Caki2 (cell line): ENCODE results near the gene EFR3B. TPM values are rescaled to one million over a fixed set of nuclear protein-coding genes. Genes with fewer than 3 reads are reported as not detected.
"Not testable (repeated sequence)": the region's sequence is repeated elsewhere in the genome, so short reads cannot be mapped to it uniquely, and the experiment has no call there.

Experiments used
- DNase-seq: peaks from one replicate; pipeline ENCODE4 v3.0.0-alpha.2; 2015; ENCODE audit warnings: low read depth
- in situ Hi-C: cut with HindIII; loops from 2 replicates; pipeline ENCODE4 v1.10.0; 2016; ENCODE audit warnings: low sequenced_read_pairs, low pct_unique_long_range_greater_than_20kb, mixed read lengths
- total RNA-seq: library from RNA; depleted of rRNA; stranded (reverse); fragments of >200 nt; shearing (Covaris generic); gene quantifications from 2 replicates; pipeline ENCODE4 v1.2.3, GENCODE V29; 2014; ENCODE audit warnings: low replicate concordance

EFR3B gene
- total RNA-seq, 1 experiment from 2014 or later = 0.71 TPM

DNA sequence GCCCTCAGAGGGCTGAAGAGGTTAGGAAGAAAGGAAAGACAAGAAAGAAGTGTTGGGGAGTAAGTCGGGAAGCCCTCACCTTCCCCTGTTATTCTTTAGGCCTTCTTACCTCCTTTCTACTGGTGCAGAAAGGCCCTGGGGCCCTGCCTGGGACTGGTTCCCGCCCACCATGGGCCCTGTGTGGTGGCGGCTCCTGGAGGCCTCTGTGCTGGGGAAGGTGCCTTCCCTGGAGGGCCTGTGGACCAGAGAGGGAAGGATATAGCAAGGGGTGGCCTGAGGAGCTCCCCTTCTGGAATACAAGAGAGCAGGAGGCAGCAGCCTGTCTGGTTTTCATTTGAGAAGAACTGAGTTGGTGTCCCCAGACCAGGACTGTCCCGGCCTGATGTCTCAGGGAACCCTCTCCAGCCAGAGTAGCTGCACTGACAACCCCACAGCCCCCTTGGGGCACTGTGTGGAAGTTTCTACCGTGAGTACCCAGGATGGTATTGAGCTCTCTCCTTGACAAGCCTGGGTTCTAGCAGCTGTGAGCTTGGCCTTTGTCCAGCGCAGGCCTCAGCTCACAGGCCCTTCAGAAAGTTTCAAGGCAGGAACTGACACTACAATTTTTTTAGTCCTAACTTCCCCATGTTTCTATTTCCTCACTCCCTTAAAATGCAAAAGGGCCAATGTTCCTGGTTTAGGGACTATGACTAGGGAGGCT lies 47.1 kb downstream of the EFR3B start:
- DNase-seq = no peak
- in situ Hi-C loops = no loop called here

DNA sequence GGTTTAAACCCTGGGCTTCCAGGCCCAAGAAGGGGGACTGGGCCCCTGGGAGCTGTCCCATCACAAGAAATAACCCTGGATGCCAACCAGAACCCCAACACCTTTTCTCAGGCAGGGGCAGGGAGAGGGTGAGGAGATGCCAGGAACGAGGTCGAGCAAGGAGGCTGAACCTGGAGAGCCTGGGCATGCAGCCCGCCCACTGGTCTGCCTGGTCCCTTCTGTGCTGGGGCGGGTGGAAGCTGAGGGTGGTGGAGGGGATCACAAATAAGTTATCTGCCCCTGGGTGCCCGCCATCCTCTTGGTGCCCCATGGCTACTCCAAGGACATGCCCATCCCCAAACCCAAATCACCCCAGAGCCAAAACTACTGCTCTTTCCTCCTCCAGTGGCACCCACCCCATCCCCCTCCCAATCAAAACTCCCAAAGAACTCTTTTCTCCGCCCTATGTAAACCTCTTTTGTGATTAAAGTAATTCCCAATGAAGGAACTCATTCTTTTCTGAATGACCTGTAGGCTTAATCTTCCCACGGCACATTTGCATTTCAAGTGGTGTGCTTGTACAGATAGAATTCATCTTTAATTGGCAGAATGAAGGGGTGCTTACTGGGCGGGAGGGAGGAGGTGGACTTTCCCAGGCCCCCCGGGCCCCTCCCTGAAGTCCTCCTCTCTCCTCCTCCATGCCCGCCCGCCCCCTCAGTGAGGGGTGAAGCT lies 47.9 kb downstream of the EFR3B start:
- in situ Hi-C loops = no loop called here
- DNase-seq = no peak

DNA sequence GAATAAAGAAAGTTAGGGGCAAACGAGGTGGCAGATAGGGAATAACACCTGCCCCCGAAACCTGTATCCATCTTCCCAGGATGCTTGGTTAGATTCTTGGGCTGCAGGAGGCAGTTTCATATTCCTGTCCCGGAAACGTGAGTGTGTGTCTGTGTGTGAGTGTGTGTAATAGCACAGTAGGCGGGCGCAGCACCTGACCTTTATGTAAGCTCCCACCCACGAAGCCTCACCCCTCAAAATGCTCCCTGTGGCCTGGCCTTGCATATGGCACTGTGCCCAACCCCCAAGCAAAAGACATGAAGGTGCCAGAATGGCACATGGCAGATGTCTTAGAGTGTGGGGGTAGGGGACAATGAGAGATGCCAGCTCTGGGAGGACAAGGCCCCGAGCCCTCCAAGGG lies 48.9 kb downstream of the EFR3B start:
- no peak for DNase-seq
- in situ Hi-C loops = no loop called here

DNA sequence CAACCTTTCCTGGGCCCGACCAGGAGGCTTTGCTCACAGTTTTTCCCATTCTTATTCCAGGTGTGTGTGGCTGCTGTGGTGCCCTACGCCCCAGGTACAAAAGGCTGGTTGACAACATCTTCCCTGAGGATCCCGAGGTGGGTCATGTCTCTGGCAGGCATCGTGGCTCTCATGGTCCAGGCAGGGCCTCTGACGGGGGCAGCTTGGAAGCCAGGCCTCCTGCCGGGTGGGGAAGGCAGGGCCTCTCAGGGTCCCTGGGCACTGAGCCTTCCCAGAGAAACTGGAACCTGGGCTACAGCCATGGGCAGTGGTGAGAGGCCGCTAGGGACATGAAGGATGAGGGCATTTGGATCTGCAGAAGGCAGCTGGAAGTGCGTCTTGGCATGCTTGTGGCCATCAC lies 49.4 kb downstream of the EFR3B start:
- no peak for DNase-seq
- in situ Hi-C loops = no loop called here

GRCh38 chr2:25098056-25098455 lies 56.2 kb downstream of the EFR3B start:
- no peak for DNase-seq
- in situ Hi-C loops = no loop called here

GRCh38 chr2:25098670-25099486 lies 57.0 kb downstream of the EFR3B start:
- in situ Hi-C loops = no loop called here
- peak; percentile 22 for DNase-seq

- DNase-seq, in situ Hi-C loops: not testable (repeated sequence)
These were observed 60.5 kb downstream of the EFR3B start for GRCh38 chr2:25102352-25102751.

DNA sequence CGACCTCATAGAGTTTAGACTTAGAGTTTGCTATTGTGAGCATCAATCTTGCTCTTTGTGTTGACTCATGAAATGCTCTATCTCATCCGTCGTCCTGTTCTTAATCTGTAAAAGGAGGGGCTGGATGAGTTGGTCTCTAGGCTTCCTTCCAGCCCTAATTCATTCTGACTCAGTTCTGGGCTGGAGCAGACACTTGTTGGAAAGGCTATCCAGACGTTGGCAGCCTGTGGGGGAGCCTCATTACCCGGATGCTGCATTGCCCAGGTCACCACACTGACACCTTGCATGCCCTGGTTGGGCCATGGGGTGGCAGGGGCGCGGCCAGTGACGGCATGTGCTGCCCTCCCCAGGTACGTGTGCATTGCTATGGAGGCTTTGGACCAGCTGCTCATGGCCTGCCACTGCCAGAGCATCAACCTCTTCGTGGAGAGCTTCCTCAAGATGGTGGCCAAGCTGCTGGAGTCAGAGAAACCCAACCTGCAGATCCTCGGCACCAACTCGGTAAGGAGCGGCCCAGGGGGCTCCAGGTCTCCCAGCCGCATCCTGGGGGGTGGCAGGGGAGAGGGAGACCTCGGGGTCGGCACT lies 61.5 kb downstream of the EFR3B start:
- peak; percentile 29 for DNase-seq
- in situ Hi-C loops = no loop called here

- in situ Hi-C loops = no loop called here
- DNase-seq = no peak
These were observed 62.9 kb downstream of the EFR3B start for GRCh38 chr2:25104736-25105135.

DNA sequence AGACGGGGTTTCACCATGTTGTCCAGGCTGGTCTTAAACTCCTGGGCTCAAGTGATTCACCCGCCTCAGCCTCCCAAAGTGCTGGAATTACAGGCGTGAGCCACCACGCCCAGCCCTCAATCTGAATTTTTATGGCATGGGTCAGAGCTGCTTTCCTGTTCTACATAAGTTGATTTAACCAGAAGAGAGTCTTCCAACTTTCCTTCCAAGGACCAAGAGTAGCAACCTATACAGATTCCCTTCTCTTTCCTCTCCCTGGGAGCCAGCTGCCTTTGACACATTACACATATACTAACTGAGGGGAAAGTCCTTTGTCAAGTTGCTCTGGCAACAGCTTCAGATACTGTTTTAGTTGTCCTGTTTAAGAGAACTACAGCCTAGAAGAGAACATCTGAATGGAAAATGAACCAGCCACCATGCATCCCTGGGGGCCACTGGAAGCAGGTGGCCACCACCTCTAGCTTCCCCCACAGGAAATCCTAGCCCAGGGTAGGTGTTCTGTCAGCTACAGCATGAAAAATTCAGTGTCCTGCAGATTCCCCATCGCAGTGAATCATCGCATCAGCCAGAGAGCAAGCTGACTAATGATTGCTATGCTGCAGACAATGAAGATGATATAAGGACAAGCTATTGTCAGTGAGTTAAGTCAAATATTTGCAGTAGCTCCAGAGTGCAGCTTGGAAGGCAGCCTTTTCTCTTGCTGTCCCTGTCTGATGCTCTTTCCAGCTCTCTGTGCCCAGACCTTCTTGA lies 63.6 kb downstream of the EFR3B start:
- peak; percentile 64 for DNase-seq
- in situ Hi-C loops = no loop called here

GRCh38 chr2:25109822-25110221 lies 67.9 kb downstream of the EFR3B start:
- DNase-seq = no peak
- in situ Hi-C loops = no loop called here

GRCh38 chr2:25112113-25112512 lies 70.2 kb downstream of the EFR3B start:
- DNase-seq = no peak
- in situ Hi-C loops = no loop called here

DNA sequence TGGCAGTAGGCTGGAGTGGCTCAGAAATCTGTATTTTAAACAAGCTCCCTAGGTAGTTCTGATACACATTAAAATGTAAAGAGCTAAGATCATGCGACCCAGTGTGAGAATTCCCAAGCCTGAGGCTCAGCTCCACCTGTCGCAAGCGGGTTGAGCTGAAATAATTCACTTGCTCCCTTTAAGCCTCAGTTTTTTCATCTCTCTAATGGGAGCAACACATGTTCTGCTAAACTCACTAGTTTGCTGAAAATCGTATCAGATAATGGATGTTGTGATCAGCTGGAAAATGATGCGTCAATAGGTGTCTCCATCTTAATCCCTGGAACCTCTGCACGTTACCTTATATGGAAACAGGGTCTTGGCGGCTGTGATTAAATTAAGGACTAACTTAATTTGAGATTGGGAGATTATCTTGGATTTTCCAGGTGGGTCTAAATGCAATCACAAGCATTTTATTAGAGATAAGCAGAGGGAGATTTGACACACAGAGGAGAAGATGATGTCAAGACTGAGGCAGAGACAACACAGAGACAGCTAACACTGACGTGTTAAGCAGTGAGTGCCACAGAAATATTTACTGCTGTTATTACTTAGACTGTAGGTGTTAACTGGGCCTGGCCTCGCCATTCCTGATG lies 73.5 kb downstream of the EFR3B start:
- DNase-seq = no peak
- in situ Hi-C loops = no loop called here

DNA sequence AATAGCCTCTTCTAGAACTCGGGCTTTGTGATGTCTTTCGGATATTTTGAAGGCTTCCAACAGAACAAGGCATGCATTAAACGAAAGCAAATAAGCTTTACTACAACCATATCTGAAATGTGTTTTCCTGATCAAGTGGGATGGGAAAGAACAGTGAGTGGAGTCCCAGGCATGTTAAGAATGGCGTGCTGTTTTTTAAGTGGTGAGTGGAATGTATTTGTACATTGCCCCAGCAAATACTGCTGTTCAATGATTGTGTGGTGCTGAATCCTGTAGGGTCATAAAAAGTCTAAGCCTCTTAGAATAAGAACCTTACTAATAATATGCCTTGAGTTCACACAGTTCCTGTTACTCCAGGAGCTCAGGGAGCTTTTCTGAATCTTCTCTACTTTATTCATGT lies 74.0 kb downstream of the EFR3B start:
- no peak for DNase-seq
- in situ Hi-C loops = no loop called here

- in situ Hi-C loops = no loop called here
- no peak for DNase-seq
These were observed 75.1 kb downstream of the EFR3B start for GRCh38 chr2:25116956-25117355.

- in situ Hi-C loops = no loop called here
These were observed 77.4 kb downstream of the EFR3B start for GRCh38 chr2:25119263-25119662.

GRCh38 chr2:25122367-25122766 lies 80.5 kb downstream of the EFR3B start:
- DNase-seq = no peak
- in situ Hi-C loops = no loop called here

More at GRCh38 chr2:25119263-25119662, 77.4 kb downstream of the EFR3B start:
- DNase-seq = no peak

- in situ Hi-C loops = no loop called here
These were observed 81.8 kb downstream of the EFR3B start for GRCh38 chr2:25123682-25124081.

More at GRCh38 chr2:25123682-25124081, 81.8 kb downstream of the EFR3B start:
- DNase-seq = no peak
